ENCODE measurements around the gene NACC2. TPM values are rescaled to one million over a fixed set of nuclear protein-coding genes. Genes with fewer than 3 reads are reported as not detected.

The NACC2 gene
- total RNA-seq, 1 donor from 2014 or later: 34.0 TPM

DNA sequence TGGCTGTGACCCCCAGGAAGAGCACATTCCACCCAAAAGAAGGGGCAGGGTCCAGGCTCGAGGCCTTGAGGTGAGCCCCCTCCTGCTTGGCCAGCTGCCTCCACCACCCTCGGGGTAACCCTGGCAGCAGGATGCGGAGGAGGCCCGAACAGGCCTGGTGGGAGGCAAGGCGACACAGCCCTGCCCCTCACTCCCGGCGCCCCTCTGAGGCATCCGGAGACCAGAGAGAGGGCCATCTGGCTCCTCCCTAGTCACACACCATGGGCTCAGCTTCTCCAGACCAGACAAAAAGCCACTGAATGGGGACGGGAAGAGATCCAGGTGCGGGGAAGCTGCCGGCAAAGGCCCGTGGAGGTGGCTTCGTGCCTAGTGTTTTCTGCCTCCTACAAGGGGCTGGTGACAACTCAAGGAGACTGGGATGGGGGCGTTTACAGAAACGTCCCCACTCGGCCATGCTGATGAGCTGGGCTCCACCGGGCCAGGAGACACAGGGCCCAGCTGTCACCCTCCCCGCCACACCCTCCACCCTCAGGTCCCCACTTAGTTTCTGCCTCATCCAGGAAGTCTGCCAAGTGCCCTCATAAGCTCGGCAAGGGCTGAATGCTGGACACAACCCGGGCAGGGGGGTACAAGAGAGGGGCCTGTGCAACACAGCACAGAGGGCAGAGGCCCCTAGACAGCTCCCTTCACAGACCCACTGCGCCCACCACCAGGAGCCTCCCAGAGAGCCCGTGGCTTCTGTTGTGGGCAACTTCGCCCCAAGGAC, 41.9 kb downstream of the NACC2 start:
- no peaks in the 10 kb centered on the region for H3K27me3 Mint-ChIP-seq (ENCODE audit: low read depth, unreplicated experiment)
- H3K4me1 Mint-ChIP-seq (ENCODE audit: low read depth, unreplicated experiment): peaks cover 23% of the 10 kb centered on the region
- FAIRE-seq (no peak), DNase-seq (ENCODE audit: low read depth) (no peak)
- Histone ChIP-seq H3K9ac (ENCODE audit: low read length) (peak overlapping the region; percentile 68), H3K36me3 (ENCODE audit: insufficient read depth, low read length) (no peaks in the 10 kb centered on the region), H3K27ac (ENCODE audit: low read depth, low read length) (peak overlapping the region; percentile 50), H4K20me1 (ENCODE audit: insufficient read depth, low read length) (peaks cover 73% of the 10 kb centered on the region), H2AFZ (ENCODE audit: low read depth, low read length) (no peak overlapping the region), H3K79me2 (ENCODE audit: insufficient read depth, low read length) (peaks cover 56% of the 10 kb centered on the region), H3K4me3 (ENCODE audit: insufficient read depth, low read depth, low read length) (no peak overlapping the region), H3K4me1 (ENCODE audit: insufficient read depth, low read length) (peaks cover 36% of the 10 kb centered on the region), H3K9me3 (ENCODE audit: insufficient read depth, low read depth, low read length) (no peaks in the 10 kb centered on the region), H3K4me2 (ENCODE audit: low read length) (peak overlapping the region; percentile 93), H3K27me3 (ENCODE audit: insufficient read depth, low read length) (no peaks in the 10 kb centered on the region)
- TF ChIP-seq EZH2 (IDR thresholded peaks at IDR 0.05; ENCODE audit: insufficient read depth, low read length): no peak
- no peak for TF ChIP-seq CTCF (IDR thresholded peaks at IDR 0.05; ENCODE audit: insufficient read depth, low read depth, low read length)
- H3K27ac Mint-ChIP-seq (ENCODE audit: unreplicated experiment): peak overlapping the region; percentile 58
- peaks cover 2% of the 10 kb centered on the region for H3K36me3 Mint-ChIP-seq (ENCODE audit: low read depth, unreplicated experiment)
- H3K4me3 Mint-ChIP-seq (ENCODE audit: unreplicated experiment): no peak overlapping the region
- H3K9me3 Mint-ChIP-seq (ENCODE audit: unreplicated experiment): no peaks in the 10 kb centered on the region

GRCh38 chr9:136052472-136052880, 42.6 kb downstream of the NACC2 start:
- FAIRE-seq (no peak), DNase-seq (ENCODE audit: low read depth) (no peak)
- Histone ChIP-seq H3K27ac (ENCODE audit: low read depth, low read length) (peak overlapping the region; percentile 50), H3K9me3 (ENCODE audit: insufficient read depth, low read depth, low read length) (no peaks in the 10 kb centered on the region), H3K27me3 (ENCODE audit: insufficient read depth, low read length) (no peaks in the 10 kb centered on the region), H3K79me2 (ENCODE audit: insufficient read depth, low read length) (peaks cover 63% of the 10 kb centered on the region), H2AFZ (ENCODE audit: low read depth, low read length) (no peak overlapping the region), H3K36me3 (ENCODE audit: insufficient read depth, low read length) (no peaks in the 10 kb centered on the region), H4K20me1 (ENCODE audit: insufficient read depth, low read length) (peaks cover 73% of the 10 kb centered on the region), H3K4me3 (ENCODE audit: insufficient read depth, low read depth, low read length) (no peak overlapping the region), H3K4me2 (ENCODE audit: low read length) (peak overlapping the region; percentile 93), H3K9ac (ENCODE audit: low read length) (peak overlapping the region; percentile 68), H3K4me1 (ENCODE audit: insufficient read depth, low read length) (peaks cover 36% of the 10 kb centered on the region)
- no peaks in the 10 kb centered on the region for H3K9me3 Mint-ChIP-seq (ENCODE audit: unreplicated experiment)
- H3K27ac Mint-ChIP-seq (ENCODE audit: unreplicated experiment): peak overlapping the region; percentile 93
- no peaks in the 10 kb centered on the region for H3K27me3 Mint-ChIP-seq (ENCODE audit: low read depth, unreplicated experiment)
- H3K4me1 Mint-ChIP-seq (ENCODE audit: low read depth, unreplicated experiment): peaks cover 23% of the 10 kb centered on the region
- TF ChIP-seq EZH2 (IDR thresholded peaks at IDR 0.05; ENCODE audit: insufficient read depth, low read length) (no peak), CTCF (IDR thresholded peaks at IDR 0.05; ENCODE audit: insufficient read depth, low read depth, low read length) (no peak)
- H3K4me3 Mint-ChIP-seq (ENCODE audit: unreplicated experiment): peak overlapping the region; percentile 60
- peaks cover 2% of the 10 kb centered on the region for H3K36me3 Mint-ChIP-seq (ENCODE audit: low read depth, unreplicated experiment)

Data from astrocyte (in vitro differentiated cells and primary cell).